Trophoblast cell (in vitro differentiated cells and primary cell): ENCODE data around the gene KARS1.

ENCODE experiments used
- DNase-seq, 2 donors: peaks; one replicate each; pipeline ENCODE4 v3.0.0-alpha.2; 2016
- H2AFZ ChIP-seq: 2 replicates; pipeline ENCODE4 v1.6.1; 2013; ENCODE audit warnings: low read length, moderate library complexity, mild to moderate bottlenecking; ENCODE audit not compliant: insufficient read depth, poor library complexity
- H2AK5ac ChIP-seq: 2 replicates; pipeline ENCODE4 v1.6.1; 2013; ENCODE audit warnings: mild to moderate bottlenecking, low read length
- H2BK120ac ChIP-seq: 2 replicates; pipeline ENCODE4 v1.6.1; 2013; ENCODE audit warnings: low read length, mild to moderate bottlenecking, moderate library complexity; ENCODE audit not compliant: insufficient read depth, poor library complexity
- H2BK12ac ChIP-seq: 2 replicates; pipeline ENCODE4 v1.6.1; 2013; ENCODE audit warnings: mild to moderate bottlenecking, low read length, moderate library complexity
- H2BK5ac ChIP-seq: 2 replicates; pipeline ENCODE4 v1.6.1; 2013; ENCODE audit warnings: low read length, low read depth, moderate library complexity, mild to moderate bottlenecking; ENCODE audit not compliant: poor library complexity
- H3K14ac ChIP-seq: 2 replicates; pipeline ENCODE4 v1.6.1; 2013; ENCODE audit warnings: mild to moderate bottlenecking, low read length
- H3K18ac ChIP-seq: 2 replicates; pipeline ENCODE4 v1.6.1; 2013; ENCODE audit warnings: mild to moderate bottlenecking, low read length
- H3K23ac ChIP-seq: 2 replicates; pipeline ENCODE4 v1.6.1; 2013; ENCODE audit warnings: low read length
- H3K27ac ChIP-seq: 2 replicates; pipeline ENCODE4 v1.5.1; 2013; ENCODE audit warnings: low read depth, mild to moderate bottlenecking, inconsistent platforms, low read length, moderate library complexity
- H3K27me3 ChIP-seq: 2 replicates; pipeline ENCODE4 v1.6.1; 2013; ENCODE audit warnings: inconsistent platforms, mild to moderate bottlenecking, low read length, moderate library complexity; ENCODE audit not compliant: insufficient read depth
- H3K36me3 ChIP-seq, 2 experiments: 1 replicate in 1 of 2; 2 replicates in 1 of 2; pipeline ENCODE4 v1.6.1; 2013; ENCODE audit warnings: low read length in 2 of 2, mild to moderate bottlenecking in 2 of 2, moderate library complexity in 1 of 2; ENCODE audit not compliant: insufficient read depth in 2 of 2, control insufficient read depth in 1 of 2
- H3K4ac ChIP-seq: 2 replicates; pipeline ENCODE4 v1.6.1; 2013; ENCODE audit warnings: low read depth, mild to moderate bottlenecking, low read length, moderate library complexity
- H3K4me1 ChIP-seq, 2 experiments: 1 replicate in 1 of 2; 2 replicates in 1 of 2; pipeline ENCODE4 v1.6.1; 2013; ENCODE audit warnings: low read length in 2 of 2, mild to moderate bottlenecking in 2 of 2, moderate library complexity in 1 of 2; ENCODE audit not compliant: insufficient read depth in 2 of 2, control insufficient read depth in 1 of 2
- H3K4me2 ChIP-seq: 2 replicates; pipeline ENCODE4 v1.6.1; 2013; ENCODE audit warnings: inconsistent platforms, mild to moderate bottlenecking, low read length, moderate library complexity
- H3K4me3 ChIP-seq: 2 replicates; pipeline ENCODE4 v1.5.1; 2013; ENCODE audit warnings: mild to moderate bottlenecking, low read depth, low read length, inconsistent platforms
- H3K79me1 ChIP-seq: one replicate; pipeline ENCODE4 v1.6.1; 2013; ENCODE audit warnings: low read length
- H3K79me2 ChIP-seq: 2 replicates; pipeline ENCODE4 v1.6.1; 2013; ENCODE audit warnings: low read length, mild to moderate bottlenecking; ENCODE audit not compliant: control insufficient read depth, insufficient read depth, poor library complexity
- H3K9ac ChIP-seq: 2 replicates; pipeline ENCODE4 v1.6.1; 2013; ENCODE audit warnings: mild to moderate bottlenecking, low read length
- H3K9me3 ChIP-seq: 2 replicates; pipeline ENCODE4 v1.6.1; 2013; ENCODE audit warnings: low read depth, mild to moderate bottlenecking, control low read depth, inconsistent platforms, low read length; ENCODE audit not compliant: insufficient read depth
- H4K12ac ChIP-seq: 2 replicates; pipeline ENCODE4 v1.6.1; 2013; ENCODE audit warnings: low read depth, mild to moderate bottlenecking, low read length, moderate library complexity
- H4K8ac ChIP-seq: 2 replicates; pipeline ENCODE4 v1.6.1; 2013; ENCODE audit warnings: low read depth, mild to moderate bottlenecking, low read length, moderate library complexity
- H4K91ac ChIP-seq: one replicate; pipeline ENCODE4 v1.6.1; 2013; ENCODE audit warnings: low read depth, mild to moderate bottlenecking, low read length, moderate library complexity
- WGBS: extraction: QIAGEN DNeasy Blood & Tissue Kit; methylation state at CpG from one replicate; pipeline ENCODE4 v1.1.7; 2013; ENCODE audit warnings: missing lambda C conversion rate; ENCODE audit not compliant: insufficient read length, insufficient coverage; ENCODE audit errors: extremely low coverage; 5-methylcytosine and 5-hydroxymethylcytosine counted together

The KARS1 gene

DNA sequence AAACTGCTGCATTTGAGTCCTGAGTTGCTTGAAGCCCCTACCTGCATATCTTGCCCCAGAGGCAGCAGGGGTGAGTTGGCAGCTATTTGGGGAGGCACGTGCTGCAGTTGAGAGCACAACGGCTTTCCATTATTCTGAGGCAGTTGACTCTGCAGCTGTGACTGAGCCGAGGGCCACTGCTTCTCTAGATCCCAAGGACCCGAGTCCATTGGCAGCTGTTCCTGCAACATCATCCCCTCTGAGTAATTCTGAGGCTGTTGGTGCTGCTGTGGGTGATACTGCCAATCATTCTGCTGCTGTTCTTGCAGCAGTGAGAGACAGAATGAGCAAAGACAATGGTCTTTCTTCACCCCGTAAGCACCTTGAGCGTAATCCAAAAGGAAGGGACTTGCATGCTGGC lies 12.9 kb upstream of the KARS1 start:
- Histone ChIP-seq H3K9ac (no peak overlapping the region), H2BK120ac (no peak overlapping the region), H3K18ac (no peak overlapping the region), H3K27ac (no peak overlapping the region), H2BK12ac (no peak overlapping the region), H3K4me1 (no peaks in the 10 kb centered on the region), H3K4me3 (peak overlapping the region; percentile 1), H4K8ac (no peak overlapping the region), H3K27me3 (no peaks in the 10 kb centered on the region), H3K9me3 (peaks cover 2% of the 10 kb centered on the region), H4K91ac (no peak overlapping the region), H2BK5ac (no peak overlapping the region), H3K79me2 (no peaks in the 10 kb centered on the region), H3K36me3 (peaks cover 13 to 16% of the 10 kb centered on the region in 2 experiments), H3K23ac (no peak overlapping the region), H2AFZ (no peak overlapping the region), H4K12ac (no peak overlapping the region), H3K4me2 (no peak overlapping the region), H3K79me1 (no peaks in the 10 kb centered on the region), H2AK5ac (no peak overlapping the region), H3K4ac (no peak overlapping the region), H3K14ac (no peak overlapping the region)
- no peak for DNase-seq
- WGBS = no CpG with 5 or more reads among the region's 6 CpGs

GRCh38 chr16:75658175-75658574 lies 10.7 kb upstream of the KARS1 start:
- H3K18ac ChIP-seq = no peak overlapping the region
- no peaks in the 10 kb centered on the region for H3K79me2 ChIP-seq
- H3K27ac ChIP-seq = no peak overlapping the region
- no peak overlapping the region for H3K23ac ChIP-seq
- no peak overlapping the region for H2BK5ac ChIP-seq
- DNase-seq = no peak
- H4K91ac ChIP-seq = no peak overlapping the region
- no peak overlapping the region for H4K12ac ChIP-seq
- H2BK120ac ChIP-seq = no peak overlapping the region
- no peak overlapping the region for H2AK5ac ChIP-seq
- no peak overlapping the region for H3K14ac ChIP-seq
- H3K9me3 ChIP-seq = peaks cover 2% of the 10 kb centered on the region
- H3K27me3 ChIP-seq = no peaks in the 10 kb centered on the region
- no peak overlapping the region for H3K4me3 ChIP-seq
- no peak overlapping the region for H3K4me2 ChIP-seq
- WGBS = no CpG with 5 or more reads among the region's 2 CpGs
- H3K36me3 ChIP-seq = peaks cover 15 to 21% of the 10 kb centered on the region in 2 experiments
- no peak overlapping the region for H2BK12ac ChIP-seq
- no peak overlapping the region for H3K9ac ChIP-seq
- no peaks in the 10 kb centered on the region for H3K4me1 ChIP-seq
- H4K8ac ChIP-seq = no peak overlapping the region
- H3K4ac ChIP-seq = no peak overlapping the region
- no peaks in the 10 kb centered on the region for H3K79me1 ChIP-seq
- H2AFZ ChIP-seq = no peak overlapping the region

DNA sequence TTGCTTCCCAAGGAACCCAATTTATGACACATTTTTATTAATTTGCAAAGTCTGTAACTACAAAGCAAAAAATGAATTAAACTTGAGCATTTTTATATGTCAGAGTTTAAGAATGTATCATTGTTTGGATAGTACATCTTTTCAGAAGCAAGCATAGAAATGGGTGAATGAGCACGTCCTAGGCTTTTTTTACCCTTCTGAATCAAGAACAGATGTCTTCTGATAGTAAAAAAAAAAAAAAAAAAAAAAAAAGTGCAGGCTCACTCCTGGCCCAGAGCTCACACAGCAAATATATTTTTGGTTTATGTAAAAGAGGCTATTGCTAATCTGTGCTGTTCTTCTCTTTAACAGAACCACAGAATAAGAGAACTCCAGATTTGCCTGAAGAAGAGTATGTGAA lies 6.5 kb upstream of the KARS1 start:
- Histone ChIP-seq H3K4me3 (no peak overlapping the region), H3K79me1 (peaks cover under 1% of the 10 kb centered on the region), H3K27me3 (no peaks in the 10 kb centered on the region), H3K18ac (no peak overlapping the region), H2BK12ac (no peak overlapping the region), H3K9ac (no peak overlapping the region), H2BK120ac (no peak overlapping the region), H3K23ac (no peak overlapping the region), H3K14ac (no peak overlapping the region), H3K27ac (no peak overlapping the region), H2AK5ac (no peak overlapping the region), H3K9me3 (no peaks in the 10 kb centered on the region), H3K79me2 (peaks cover 3% of the 10 kb centered on the region), H3K4me2 (no peak overlapping the region), H4K12ac (no peak overlapping the region), H3K4ac (no peak overlapping the region), H3K4me1 (peaks cover 0 to 7% of the 10 kb centered on the region in 2 experiments), H2AFZ (no peak overlapping the region), H3K36me3 (peaks cover 10 to 21% of the 10 kb centered on the region in 2 experiments), H4K91ac (no peak overlapping the region), H2BK5ac (no peak overlapping the region), H4K8ac (no peak overlapping the region)
- WGBS = no CpG with 5 or more reads among the region's 1 CpG
- DNase-seq = no peak

DNA sequence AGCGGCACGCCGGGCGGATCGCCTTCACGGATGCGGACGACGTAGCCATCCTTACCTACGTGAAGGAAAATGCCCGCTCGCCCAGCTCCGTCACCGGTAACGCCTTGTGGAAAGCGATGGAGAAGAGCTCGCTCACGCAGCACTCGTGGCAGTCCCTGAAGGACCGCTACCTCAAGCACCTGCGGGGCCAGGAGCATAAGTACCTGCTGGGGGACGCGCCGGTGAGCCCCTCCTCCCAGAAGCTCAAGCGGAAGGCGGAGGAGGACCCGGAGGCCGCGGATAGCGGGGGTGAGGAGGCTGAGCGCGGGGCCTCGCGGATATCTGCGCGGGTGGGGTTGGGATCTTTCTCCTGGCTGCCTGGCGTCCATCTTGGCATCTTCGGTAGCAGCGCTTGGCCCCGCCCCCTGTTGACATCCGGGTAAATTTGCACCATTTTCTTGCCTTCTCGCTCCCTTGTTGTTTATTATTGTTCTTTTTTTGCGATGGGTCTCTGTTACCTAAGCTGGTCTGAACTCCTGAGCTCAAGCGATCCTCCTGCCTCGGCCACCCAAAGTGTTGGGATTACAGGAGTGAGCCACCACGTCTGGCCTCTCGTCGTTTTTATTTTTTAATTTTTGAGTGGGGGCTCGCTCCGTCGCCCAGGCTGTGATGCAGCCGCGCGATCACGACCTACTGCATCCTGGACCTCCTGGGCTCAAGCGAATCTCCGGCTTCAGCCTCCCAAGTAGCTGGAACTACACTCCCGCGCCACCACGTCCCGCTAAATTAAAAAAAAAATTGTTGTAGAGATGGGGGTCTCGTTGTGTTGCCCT lies 1.0 kb upstream of the KARS1 start:
- H2BK12ac ChIP-seq = no peak overlapping the region
- H3K27ac ChIP-seq = peak overlapping the region; percentile 60
- peak overlapping the region; percentile 74 for H4K8ac ChIP-seq
- peak; percentile 67 to 86 for DNase-seq
- peaks cover 3 to 13% of the 10 kb centered on the region in 2 experiments for H3K4me1 ChIP-seq
- H3K18ac ChIP-seq = peak overlapping the region; percentile 75
- H2AFZ ChIP-seq = peak overlapping the region; percentile 59
- peak overlapping the region; percentile 78 for H3K4me2 ChIP-seq
- H2BK120ac ChIP-seq = peak overlapping the region; percentile 64
- H3K9me3 ChIP-seq = no peaks in the 10 kb centered on the region
- peak overlapping the region; percentile 68 for H2BK5ac ChIP-seq
- peak overlapping the region; percentile 87 for H3K14ac ChIP-seq
- H3K9ac ChIP-seq = peak overlapping the region; percentile 84
- no peaks in the 10 kb centered on the region for H3K27me3 ChIP-seq
- peaks cover 6 to 9% of the 10 kb centered on the region in 2 experiments for H3K36me3 ChIP-seq
- WGBS = no CpG with 5 or more reads among the region's 62 CpGs
- peaks cover 14% of the 10 kb centered on the region for H3K79me1 ChIP-seq
- H3K23ac ChIP-seq = no peak overlapping the region
- H3K4me3 ChIP-seq = peak overlapping the region; percentile 91
- H4K91ac ChIP-seq = peak overlapping the region; percentile 62
- H2AK5ac ChIP-seq = peak overlapping the region; percentile 73
- peaks cover 18% of the 10 kb centered on the region for H3K79me2 ChIP-seq
- peak overlapping the region; percentile 96 for H4K12ac ChIP-seq
- H3K4ac ChIP-seq = peak overlapping the region; percentile 89
